Large intestine (tissue), 12 donors: ENCODE results near the gene CCDC180. TPM values are rescaled to one million over a fixed set of nuclear protein-coding genes. Genes with fewer than 3 reads are reported as not detected.
"Not testable (repeated sequence)": the region's sequence is repeated elsewhere in the genome, so short reads cannot be mapped to it uniquely, and the experiment has no call there.

ENCODE experiments used
- DNase-seq, 2 donors: peaks; one replicate each; pipeline versions ENCODE4 v3.0.0 to v3.0.0-alpha.2; 2013
- H3K27ac ChIP-seq: one replicate; pipeline ENCODE4 v1.5.1; 2013; ENCODE audit warnings: low read length
- H3K27me3 ChIP-seq: 2 replicates; pipeline ENCODE4 v1.6.1; 2013; ENCODE audit warnings: low read length; ENCODE audit not compliant: control insufficient read depth, insufficient read depth
- H3K36me3 ChIP-seq: 2 replicates; pipeline ENCODE4 v1.6.1; 2013; ENCODE audit warnings: low read length; ENCODE audit not compliant: control insufficient read depth, insufficient read depth
- H3K4me1 ChIP-seq: one replicate; pipeline ENCODE4 v1.6.1; 2013; ENCODE audit warnings: low read length; ENCODE audit not compliant: control insufficient read depth, insufficient read depth
- H3K4me3 ChIP-seq: one replicate; pipeline ENCODE4 v1.5.1; 2013; ENCODE audit warnings: low read length
- H3K9me3 ChIP-seq: one replicate; pipeline ENCODE4 v1.6.1; 2013; ENCODE audit warnings: mild to moderate bottlenecking, low read depth, low read length, moderate library complexity; ENCODE audit not compliant: control insufficient read depth
- WGBS: methylation state at CpG from one replicate; pipeline ENCODE4 v1.1.5; 2013; ENCODE audit warnings: low lambda C conversion rate; ENCODE audit not compliant: insufficient coverage; 5-methylcytosine and 5-hydroxymethylcytosine counted together
- long read RNA-seq, 11 donors: transcript quantifications; one replicate each; lab custom pipeline, GENCODE V29; 2026
- polyA plus RNA-seq: library from polyadenylated mRNA; unstranded; fragments of 120-200 nt; gene quantifications from one replicate; pipeline ENCODE4 v1.2.1, GENCODE V29; 2013

Gene CCDC180
- polyA plus RNA-seq = 7.5 TPM
- long read RNA-seq, donor 1, partial matches to known transcripts = 0 of 1 reads
- long read RNA-seq, donor 1, other reads (novel, unspliced or antisense) = 0 of 1 reads
- long read RNA-seq, donor 2 = 0 reads
- long read RNA-seq, donor 3 = 0 reads
- long read RNA-seq, donor 4 = 0 reads
- long read RNA-seq, donor 5, partial matches to known transcripts = 0 of 1 reads
- long read RNA-seq, donor 5, other reads (novel, unspliced or antisense) = 0 of 1 reads
- long read RNA-seq, donor 6, partial matches to known transcripts = 0 of 2 reads
- long read RNA-seq, donor 6, other reads (novel, unspliced or antisense) = 0 of 2 reads
- long read RNA-seq, donor 7 = 0 reads
- long read RNA-seq, donor 8, transcript CCDC180-205 (3 exons, 3,084 nt) = major isoform, 5 of 5 reads
- long read RNA-seq, donor 8, partial matches to known transcripts = 0 of 5 reads
- long read RNA-seq, donor 8, other reads (novel, unspliced or antisense) = 0 of 5 reads
- long read RNA-seq, donor 9 = 0 reads
- long read RNA-seq, donor 10, partial matches to known transcripts = 0 of 2 reads
- long read RNA-seq, donor 10, other reads (novel, unspliced or antisense) = 0 of 2 reads
- long read RNA-seq, donor 11 = 0 reads

- peak in 1 of 2 donors; percentile 27 for DNase-seq
- Histone ChIP-seq H3K4me3 (peak within 1 kb of the TSS; percentile 7), H3K27ac (no peak within 1 kb of the TSS), H3K36me3 (peaks cover 18% of the 10 kb centered on the region), H3K9me3 (peaks cover 8% of the 10 kb centered on the region), H3K4me1 (no peaks in the 10 kb centered on the region), H3K27me3 (peaks cover 9% of the 10 kb centered on the region)
- no CpG with 5 or more reads among the region's 42 CpGs for whole genome bisulfite sequencing
Measured at GRCh38 chr9:97307500-97308163, at the start of gene CCDC180. CCDC180 (plus strand) TSS chr9:97307659; CDS start chr9:97308064, 405 bp downstream.

- H3K36me3 ChIP-seq, H3K27ac ChIP-seq, H3K4me1 ChIP-seq, H3K27me3 ChIP-seq, H3K9me3 ChIP-seq, H3K4me3 ChIP-seq: not testable (repeated sequence)
- DNase-seq = peak; percentile 9 to 45
- WGBS = no CpG with 5 or more reads among the region's 4 CpGs
Measured at GRCh38 chr9:97259834-97260514, 47.5 kb upstream of the CCDC180 start.

GRCh38 chr9:97271292-97271691 is 36.2 kb upstream of the CCDC180 start:
- peaks cover 1% of the 10 kb centered on the region for H3K36me3 ChIP-seq
- WGBS = no CpG with 5 or more reads among the region's 29 CpGs
- no peaks in the 10 kb centered on the region for H3K4me1 ChIP-seq
- no peak overlapping the region for H3K27ac ChIP-seq
- H3K9me3 ChIP-seq = no peaks in the 10 kb centered on the region
- no peak overlapping the region for H3K4me3 ChIP-seq
- no peaks in the 10 kb centered on the region for H3K27me3 ChIP-seq
- no peak for DNase-seq

- no peak overlapping the region for H3K27ac ChIP-seq
- H3K4me1 ChIP-seq = no peaks in the 10 kb centered on the region
- H3K9me3 ChIP-seq = no peaks in the 10 kb centered on the region
- 92% methylated on average over 2 of the region's 4 CpGs for WGBS
- no peak for DNase-seq
- H3K27me3 ChIP-seq = no peaks in the 10 kb centered on the region
- no peak overlapping the region for H3K4me3 ChIP-seq
- peaks cover 6% of the 10 kb centered on the region for H3K36me3 ChIP-seq
Measured at GRCh38 chr9:97272072-97272471, 35.4 kb upstream of the CCDC180 start.

GRCh38 chr9:97276310-97276852 is 31.1 kb upstream of the CCDC180 start:
- Histone ChIP-seq H3K27me3 (no peaks in the 10 kb centered on the region), H3K9me3 (no peaks in the 10 kb centered on the region), H3K4me1 (no peaks in the 10 kb centered on the region), H3K4me3 (no peak overlapping the region), H3K27ac (no peak overlapping the region), H3K36me3 (peaks cover 31% of the 10 kb centered on the region)
- no peak for DNase-seq
- WGBS = no CpG with 5 or more reads among the region's 6 CpGs

- Histone ChIP-seq H3K4me1 (no peaks in the 10 kb centered on the region), H3K36me3 (peaks cover 34% of the 10 kb centered on the region), H3K27me3 (no peaks in the 10 kb centered on the region), H3K9me3 (no peaks in the 10 kb centered on the region), H3K4me3 (no peak overlapping the region), H3K27ac (no peak overlapping the region)
- no CpG with 5 or more reads among the region's 7 CpGs for WGBS
- DNase-seq = no peak
Measured at GRCh38 chr9:97277953-97278352, 29.5 kb upstream of the CCDC180 start.

- no peak overlapping the region for H3K4me3 ChIP-seq
- H3K36me3 ChIP-seq = peaks cover 38% of the 10 kb centered on the region
- no peaks in the 10 kb centered on the region for H3K4me1 ChIP-seq
- WGBS = 100% methylated on average over 1 of the region's 3 CpGs
- no peaks in the 10 kb centered on the region for H3K27me3 ChIP-seq
- no peaks in the 10 kb centered on the region for H3K9me3 ChIP-seq
- no peak for DNase-seq
- no peak overlapping the region for H3K27ac ChIP-seq
Measured at GRCh38 chr9:97280755-97281330, 26.6 kb upstream of the CCDC180 start.

- H3K27me3 ChIP-seq = no peaks in the 10 kb centered on the region
- peaks cover 31% of the 10 kb centered on the region for H3K36me3 ChIP-seq
- H3K4me3 ChIP-seq = no peak overlapping the region
- no peak overlapping the region for H3K27ac ChIP-seq
- no peak for DNase-seq
- H3K9me3 ChIP-seq = no peaks in the 10 kb centered on the region
- H3K4me1 ChIP-seq = no peaks in the 10 kb centered on the region
Measured at GRCh38 chr9:97283768-97284167, 23.7 kb upstream of the CCDC180 start.

- Histone ChIP-seq H3K36me3 (peaks cover 39% of the 10 kb centered on the region), H3K27ac (no peak overlapping the region), H3K27me3 (no peaks in the 10 kb centered on the region), H3K9me3 (no peaks in the 10 kb centered on the region), H3K4me3 (no peak overlapping the region), H3K4me1 (no peaks in the 10 kb centered on the region)
- no peak for DNase-seq
- 100% methylated on average over 1 of the region's 2 CpGs for WGBS
Measured at GRCh38 chr9:97284798-97285197, 22.7 kb upstream of the CCDC180 start.

- no peaks in the 10 kb centered on the region for H3K9me3 ChIP-seq
- DNase-seq = no peak
- H3K27ac ChIP-seq = no peak overlapping the region
- peaks cover 51% of the 10 kb centered on the region for H3K36me3 ChIP-seq
- H3K27me3 ChIP-seq = no peaks in the 10 kb centered on the region
- peaks cover 6% of the 10 kb centered on the region for H3K4me1 ChIP-seq
- H3K4me3 ChIP-seq = no peak overlapping the region
- WGBS = no CpG with 5 or more reads among the region's 3 CpGs
Measured at GRCh38 chr9:97292200-97292599, 15.3 kb upstream of the CCDC180 start.
